SK-N-SH treated with all-trans-retinoic acid at 6 μM for 48 hours (cell line): ENCODE results near the gene NR2C1.

Experiments
- ATAC-seq: fragments of 200-7000 bp; cut with Tn5 transposase; 3 replicates; pipeline ENCODE4 v1.9.1; 2020; ENCODE audit warnings: mild to moderate bottlenecking, moderate library complexity
- ARNTL ChIP-seq: fragments of 450-650 bp; formaldehyde crosslinking; IDR thresholded peaks from 2 replicates; pipeline ENCODE4 v1.5.0; 2020; ENCODE audit warnings: low read depth, mild to moderate bottlenecking, moderate library complexity, borderline replicate concordance
- BACH2 ChIP-seq: fragments of 250-450 bp; sonication (Bioruptor Pico); IDR thresholded peaks from 2 replicates; pipeline ENCODE4 v1.9.0; 2021; ENCODE audit warnings: mild to moderate bottlenecking, borderline replicate concordance
- CREB5 ChIP-seq: fragments of 250-450 bp; sonication (Bioruptor Pico); IDR thresholded peaks from 2 replicates; pipeline ENCODE4 v1.5.1; 2020; ENCODE audit warnings: low read depth, mild to moderate bottlenecking, moderate library complexity
- CSDC2 ChIP-seq: fragments of 250-450 bp; sonication (Bioruptor Pico); IDR thresholded peaks from 2 replicates; pipeline ENCODE4 v1.5.0; 2020; ENCODE audit warnings: mild to moderate bottlenecking, moderate library complexity
- ESRRG ChIP-seq: fragments of 250-450 bp; sonication (Bioruptor Pico); IDR thresholded peaks from 2 replicates; pipeline ENCODE4 v1.6.1; 2021; ENCODE audit warnings: mild to moderate bottlenecking
- GLIS3 ChIP-seq: fragments of 250-450 bp; sonication (Bioruptor Pico); IDR thresholded peaks from 2 replicates; pipeline ENCODE4 v1.5.0; 2020; ENCODE audit warnings: mild to moderate bottlenecking, moderate library complexity
- OSR1 ChIP-seq: fragments of 250-450 bp; sonication (Bioruptor Pico); IDR thresholded peaks from 2 replicates; pipeline ENCODE4 v1.8.0; 2022; ENCODE audit warnings: moderate library complexity, mild to moderate bottlenecking, inconsistent platforms
- PATZ1 ChIP-seq: fragments of 250-450 bp; sonication (Bioruptor Pico); IDR thresholded peaks from 2 replicates; pipeline ENCODE4 v1.8.0; 2020; ENCODE audit warnings: mild to moderate bottlenecking, moderate library complexity, borderline replicate concordance
- POU6F1 ChIP-seq: fragments of 250-450 bp; sonication (Bioruptor Pico); IDR thresholded peaks from 2 replicates; pipeline ENCODE4 v1.8.0; 2021; ENCODE audit warnings: low read depth, mild to moderate bottlenecking, moderate library complexity, borderline replicate concordance
- PPARA ChIP-seq: fragments of 250-450 bp; sonication (Bioruptor Pico); IDR thresholded peaks from 2 replicates; pipeline ENCODE4 v1.5.0; 2020; ENCODE audit warnings: mild to moderate bottlenecking, borderline replicate concordance
- RARB ChIP-seq: fragments of 250-450 bp; sonication (Bioruptor Pico); IDR thresholded peaks from 2 replicates; pipeline ENCODE4 v1.8.0; 2021; ENCODE audit warnings: mild to moderate bottlenecking, moderate library complexity
- SNAI2 ChIP-seq: fragments of 250-450 bp; sonication (Bioruptor Pico); IDR thresholded peaks from 2 replicates; pipeline ENCODE4 v1.5.0; 2020; ENCODE audit warnings: mild to moderate bottlenecking, moderate library complexity
- TCF4 ChIP-seq: fragments of 250-450 bp; sonication (Bioruptor Pico); IDR thresholded peaks from 2 replicates; pipeline ENCODE4 v1.8.0; 2021; ENCODE audit warnings: mild to moderate bottlenecking, moderate library complexity, borderline replicate concordance
- TOX ChIP-seq: fragments of 250-450 bp; sonication (Bioruptor Pico); IDR thresholded peaks from 2 replicates; pipeline ENCODE4 v1.8.0; 2021; ENCODE audit warnings: mild to moderate bottlenecking, moderate library complexity, borderline replicate concordance
- ZC3H10 ChIP-seq: fragments of 250-450 bp; sonication (Bioruptor Pico); IDR thresholded peaks from 2 replicates; pipeline ENCODE4 v1.5.1; 2021; ENCODE audit warnings: mild to moderate bottlenecking, moderate library complexity
- ZFP30 ChIP-seq: fragments of 450-650 bp; formaldehyde crosslinking; IDR thresholded peaks from 2 replicates; pipeline ENCODE4 v1.5.0; 2022; ENCODE audit warnings: mild to moderate bottlenecking, moderate library complexity
- ZNF565 ChIP-seq: fragments of 450-650 bp; formaldehyde crosslinking; conservative IDR thresholded peaks from 2 replicates; pipeline ENCODE4 v1.5.0; 2020; ENCODE audit warnings: low read depth, mild to moderate bottlenecking, moderate library complexity
- ZNF70 ChIP-seq: fragments of 450-650 bp; formaldehyde crosslinking; IDR thresholded peaks from 2 replicates; pipeline ENCODE4 v1.5.0; 2020; ENCODE audit warnings: mild to moderate bottlenecking, moderate library complexity
- ZNF8 ChIP-seq: fragments of 450-650 bp; formaldehyde crosslinking; IDR thresholded peaks from 2 replicates; pipeline ENCODE4 v1.5.0; 2020; ENCODE audit warnings: mild to moderate bottlenecking, moderate library complexity
- TF ChIP-seq, protein P1 (sequence below): fragments of 250-450 bp; sonication (Bioruptor Pico); IDR thresholded peaks from 2 replicates; pipeline ENCODE4 v1.5.1; 2021; ENCODE audit warnings: mild to moderate bottlenecking, moderate library complexity

The NR2C1 gene

GRCh38 chr12:95006206-95006605 lies 67.2 kb downstream of the NR2C1 start:
- ATAC-seq: no peak
- TF ChIP-seq ZC3H10 (CRISPR knock-in tag): no peak
- no peak for TF ChIP-seq ZNF70 (CRISPR knock-in tag)
- TF ChIP-seq OSR1 (CRISPR knock-in tag): no peak
- no peak for TF ChIP-seq PPARA
- TF ChIP-seq ZNF565 (CRISPR knock-in tag): no peak
- no peak for TF ChIP-seq BACH2 (CRISPR knock-in tag)
- no peak for TF ChIP-seq SNAI2 (CRISPR knock-in tag)
- TF ChIP-seq ZNF8 (CRISPR knock-in tag): no peak
- no peak for TF ChIP-seq TOX (CRISPR knock-in tag)
- no peak for TF ChIP-seq GLIS3 (CRISPR knock-in tag)
- no peak for TF ChIP-seq CSDC2
- no peak for TF ChIP-seq ZFP30
- TF ChIP-seq POU6F1 (CRISPR knock-in tag): no peak
- TF ChIP-seq, protein P1, sequence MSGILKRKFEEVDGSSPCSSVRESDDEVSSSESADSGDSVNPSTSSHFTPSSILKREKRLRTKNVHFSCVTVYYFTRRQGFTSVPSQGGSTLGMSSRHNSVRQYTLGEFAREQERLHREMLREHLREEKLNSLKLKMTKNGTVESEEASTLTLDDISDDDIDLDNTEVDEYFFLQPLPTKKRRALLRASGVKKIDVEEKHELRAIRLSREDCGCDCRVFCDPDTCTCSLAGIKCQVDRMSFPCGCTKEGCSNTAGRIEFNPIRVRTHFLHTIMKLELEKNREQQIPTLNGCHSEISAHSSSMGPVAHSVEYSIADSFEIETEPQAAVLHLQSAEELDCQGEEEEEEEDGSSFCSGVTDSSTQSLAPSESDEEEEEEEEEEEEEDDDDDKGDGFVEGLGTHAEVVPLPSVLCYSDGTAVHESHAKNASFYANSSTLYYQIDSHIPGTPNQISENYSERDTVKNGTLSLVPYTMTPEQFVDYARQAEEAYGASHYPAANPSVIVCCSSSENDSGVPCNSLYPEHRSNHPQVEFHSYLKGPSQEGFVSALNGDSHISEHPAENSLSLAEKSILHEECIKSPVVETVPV (CRISPR knock-in tag): no peak
- no peak for TF ChIP-seq ARNTL (CRISPR knock-in tag)
- no peak for TF ChIP-seq PATZ1 (CRISPR knock-in tag)
- no peak for TF ChIP-seq CREB5 (CRISPR knock-in tag)
- no peak for TF ChIP-seq RARB
- TF ChIP-seq, all 23 proteins: peak for 0

DNA sequence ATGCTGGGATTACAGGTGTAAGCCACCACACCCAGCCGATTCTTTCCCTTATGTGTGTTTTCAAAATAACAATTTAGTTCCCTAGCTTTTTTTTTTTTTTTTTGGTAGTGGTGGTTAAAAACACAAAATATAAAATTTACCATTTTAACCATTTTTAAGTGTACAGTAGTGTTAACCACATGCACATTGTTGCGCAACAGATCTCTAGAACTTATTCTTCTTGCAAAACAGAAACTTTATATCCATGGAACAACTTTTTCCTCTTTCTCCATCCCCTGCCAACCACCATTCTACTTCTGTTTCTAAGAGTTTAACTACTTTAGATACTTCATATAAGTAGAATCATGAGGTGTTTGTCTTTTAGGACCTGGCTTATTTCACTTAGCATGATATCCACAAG lies 68.8 kb downstream of the NR2C1 start:
- no peak for ATAC-seq
- TF ChIP-seq TCF4: no peak
- TF ChIP-seq ESRRG (CRISPR knock-in tag): no peak
- no peak for TF ChIP-seq BACH2 (CRISPR knock-in tag)
- no peak for TF ChIP-seq OSR1 (CRISPR knock-in tag)
- no peak for TF ChIP-seq CSDC2
- TF ChIP-seq RARB: no peak
- TF ChIP-seq PPARA: no peak
- no peak for TF ChIP-seq ZNF565 (CRISPR knock-in tag)
- no peak for TF ChIP-seq SNAI2 (CRISPR knock-in tag)
- TF ChIP-seq ZNF70 (CRISPR knock-in tag): no peak
- no peak for TF ChIP-seq POU6F1 (CRISPR knock-in tag)
- TF ChIP-seq GLIS3 (CRISPR knock-in tag): no peak
- TF ChIP-seq TOX (CRISPR knock-in tag): no peak

DNA sequence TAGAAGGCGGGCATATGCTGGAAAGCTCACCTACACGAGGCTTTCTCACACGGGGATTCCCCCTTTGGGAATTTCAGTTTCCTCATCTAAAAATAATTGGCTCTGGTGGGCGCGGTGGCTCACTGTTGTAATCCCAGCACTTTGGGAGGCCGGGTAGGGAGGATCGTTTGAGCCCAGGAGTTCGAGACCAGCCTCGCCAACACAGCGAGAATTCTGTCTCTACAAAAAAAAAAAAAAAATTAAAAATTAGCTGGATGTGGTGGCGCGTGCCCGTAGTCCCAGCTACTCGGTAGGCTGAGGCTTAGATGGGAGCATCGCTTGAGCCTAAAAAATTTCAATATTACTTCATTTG lies 69.5 kb downstream of the NR2C1 start:
- TF ChIP-seq ZNF8 (CRISPR knock-in tag): no peak
- no peak for TF ChIP-seq OSR1 (CRISPR knock-in tag)
- ATAC-seq: no peak; the same call in 2 of the 3 replicates

- ATAC-seq: peak; percentile 100
- TF ChIP-seq TCF4 (peak; percentile 32; the same call in 1 of the 2 replicates), CREB5 (CRISPR knock-in tag) (no peak)
Observed at GRCh38 chr12:95003213-95003920, 70.1 kb downstream of the NR2C1 start, which contains the start of gene NDUFA12. Gene NDUFA12, minus strand, starts transcription at chr12:95003697. Its CDS starts 17 bp downstream, at chr12:95003680.
